ENCODE data around the gene GGTLC1.

Gene GGTLC1

GRCh38 chr20:23962272-23962671 is 26.3 kb downstream of the GGTLC1 start:
- no peak for DNase-seq

- no peak for DNase-seq
Observed at GRCh38 chr20:23959054-23959453, 29.5 kb downstream of the GGTLC1 start.

GRCh38 chr20:23955896-23956295 is 32.7 kb downstream of the GGTLC1 start:
- DNase-seq: no peak

GRCh38 chr20:23954008-23954745 is 34.4 kb downstream of the GGTLC1 start:
- DNase-seq: no peak

- DNase-seq: no peak
Observed at GRCh38 chr20:23946206-23946605, 42.4 kb downstream of the GGTLC1 start.

GRCh38 chr20:23943304-23943703 is 45.3 kb downstream of the GGTLC1 start:
- DNase-seq: no peak

GRCh38 chr20:23939641-23940040 is 48.9 kb downstream of the GGTLC1 start:
- no peak for DNase-seq

GRCh38 chr20:23939063-23939462 is 49.5 kb downstream of the GGTLC1 start:
- DNase-seq: no peak

- DNase-seq: no peak
Observed at GRCh38 chr20:23938118-23938438, 50.5 kb downstream of the GGTLC1 start.

GRCh38 chr20:23937303-23938117 is 51.1 kb downstream of the GGTLC1 start:
- peak; percentile 61 for DNase-seq

All from CD4-positive, alpha-beta T cell treated with Interleukin-15 for 1 hour (primary cell).